ENCODE measurements around the gene LCAT.
"Not testable (repeated sequence)": the region's sequence is repeated elsewhere in the genome, so short reads cannot be mapped to it uniquely, and the experiment has no call there.

DNA sequence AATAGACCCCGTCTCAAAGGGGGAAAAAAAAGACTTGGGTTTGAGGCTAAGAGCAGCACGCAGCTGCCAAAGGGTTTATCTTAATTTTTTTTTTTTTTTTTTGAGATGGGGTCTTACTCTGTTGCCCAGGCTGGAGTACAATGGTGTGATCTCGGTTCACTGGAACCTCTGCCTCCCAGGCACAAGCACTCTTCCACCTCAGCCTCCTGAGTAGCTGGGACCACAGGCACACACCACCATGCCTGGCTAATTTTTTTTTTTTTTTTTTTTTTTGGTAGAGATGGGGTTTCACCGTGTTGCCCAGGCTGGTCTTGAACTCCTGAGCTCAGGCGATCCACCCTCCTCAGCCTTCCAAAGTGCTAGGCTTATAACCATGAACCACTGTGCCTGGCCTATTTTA is 6.2 kb downstream of the LCAT start:
- TF ChIP-seq, protein P1, sequence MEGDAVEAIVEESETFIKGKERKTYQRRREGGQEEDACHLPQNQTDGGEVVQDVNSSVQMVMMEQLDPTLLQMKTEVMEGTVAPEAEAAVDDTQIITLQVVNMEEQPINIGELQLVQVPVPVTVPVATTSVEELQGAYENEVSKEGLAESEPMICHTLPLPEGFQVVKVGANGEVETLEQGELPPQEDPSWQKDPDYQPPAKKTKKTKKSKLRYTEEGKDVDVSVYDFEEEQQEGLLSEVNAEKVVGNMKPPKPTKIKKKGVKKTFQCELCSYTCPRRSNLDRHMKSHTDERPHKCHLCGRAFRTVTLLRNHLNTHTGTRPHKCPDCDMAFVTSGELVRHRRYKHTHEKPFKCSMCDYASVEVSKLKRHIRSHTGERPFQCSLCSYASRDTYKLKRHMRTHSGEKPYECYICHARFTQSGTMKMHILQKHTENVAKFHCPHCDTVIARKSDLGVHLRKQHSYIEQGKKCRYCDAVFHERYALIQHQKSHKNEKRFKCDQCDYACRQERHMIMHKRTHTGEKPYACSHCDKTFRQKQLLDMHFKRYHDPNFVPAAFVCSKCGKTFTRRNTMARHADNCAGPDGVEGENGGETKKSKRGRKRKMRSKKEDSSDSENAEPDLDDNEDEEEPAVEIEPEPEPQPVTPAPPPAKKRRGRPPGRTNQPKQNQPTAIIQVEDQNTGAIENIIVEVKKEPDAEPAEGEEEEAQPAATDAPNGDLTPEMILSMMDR (IDR thresholded peaks at IDR 0.05) = not testable (repeated sequence)
- not testable (repeated sequence) for TF ChIP-seq POLR2A, POLR2AphosphoS5 (IDR thresholded peaks at IDR 0.05)
